NCI-H526 treated with DMSO at 0.1 percent for 48 hours (cell line): ENCODE data around the gene UBE2QL1.
"Not testable (repeated sequence)": the region's sequence is repeated elsewhere in the genome, so short reads cannot be mapped to it uniquely, and the experiment has no call there.

ENCODE experiments used
- DNase-seq: peaks from one replicate; lab custom pipeline; 2025; lab: John Stamatoyannopoulos, UW

Gene UBE2QL1

GRCh38 chr5:6497262-6497661 lies 48.6 kb downstream of the UBE2QL1 start:
- DNase-seq = no peak

- DNase-seq = no peak
Observed at GRCh38 chr5:6498968-6499367, 50.3 kb downstream of the UBE2QL1 start.

GRCh38 chr5:6501701-6502100 lies 53.0 kb downstream of the UBE2QL1 start:
- no peak for DNase-seq

- DNase-seq = no peak
Observed at GRCh38 chr5:6502421-6502820, 53.8 kb downstream of the UBE2QL1 start.

GRCh38 chr5:6503342-6503741 lies 54.7 kb downstream of the UBE2QL1 start:
- no peak for DNase-seq

GRCh38 chr5:6504677-6505415 lies 56.2 kb downstream of the UBE2QL1 start:
- no peak for DNase-seq

GRCh38 chr5:6505416-6505755 lies 56.7 kb downstream of the UBE2QL1 start:
- DNase-seq = no peak

GRCh38 chr5:6505783-6506557 lies 57.3 kb downstream of the UBE2QL1 start:
- no peak for DNase-seq

GRCh38 chr5:6506611-6507010 lies 58.0 kb downstream of the UBE2QL1 start:
- no peak for DNase-seq

- no peak for DNase-seq
Observed at GRCh38 chr5:6508931-6509330, 60.3 kb downstream of the UBE2QL1 start.

- no peak for DNase-seq
Observed at GRCh38 chr5:6510132-6510531, 61.5 kb downstream of the UBE2QL1 start.

GRCh38 chr5:6510973-6511372 lies 62.3 kb downstream of the UBE2QL1 start:
- no peak for DNase-seq

GRCh38 chr5:6515812-6516211 lies 67.2 kb downstream of the UBE2QL1 start:
- not testable (repeated sequence) for DNase-seq

- DNase-seq = no peak
Observed at GRCh38 chr5:6516823-6517222, 68.2 kb downstream of the UBE2QL1 start.

- no peak for DNase-seq
Observed at GRCh38 chr5:6517510-6517909, 68.9 kb downstream of the UBE2QL1 start.

- DNase-seq = no peak
Observed at GRCh38 chr5:6518298-6519057, 69.8 kb downstream of the UBE2QL1 start.

- no peak for DNase-seq
Observed at GRCh38 chr5:6520201-6520600, 71.5 kb downstream of the UBE2QL1 start.

- no peak for DNase-seq
Observed at GRCh38 chr5:6522331-6522730, 73.7 kb downstream of the UBE2QL1 start.

GRCh38 chr5:6522923-6523322 lies 74.3 kb downstream of the UBE2QL1 start:
- DNase-seq = no peak

- no peak for DNase-seq
Observed at GRCh38 chr5:6525422-6525821, 76.8 kb downstream of the UBE2QL1 start.

- no peak for DNase-seq
Observed at GRCh38 chr5:6525910-6526309, 77.3 kb downstream of the UBE2QL1 start.

- no peak for DNase-seq
Observed at GRCh38 chr5:6527749-6528455, 79.2 kb downstream of the UBE2QL1 start.
